ENCODE data around the gene YY1AP1. TPM values are rescaled to one million over a fixed set of nuclear protein-coding genes. Genes with fewer than 3 reads are reported as not detected.
A peak's percentile ranks its signal among the peaks of the same experiment; 100 is the strongest.
"Not testable (repeated sequence)": the region's sequence is repeated elsewhere in the genome, so short reads cannot be mapped to it uniquely, and the experiment has no call there.

The YY1AP1 gene
- polyA plus RNA-seq, 3 donors, result 14.0 to 93.4 (median 24.3) TPM

DNA sequence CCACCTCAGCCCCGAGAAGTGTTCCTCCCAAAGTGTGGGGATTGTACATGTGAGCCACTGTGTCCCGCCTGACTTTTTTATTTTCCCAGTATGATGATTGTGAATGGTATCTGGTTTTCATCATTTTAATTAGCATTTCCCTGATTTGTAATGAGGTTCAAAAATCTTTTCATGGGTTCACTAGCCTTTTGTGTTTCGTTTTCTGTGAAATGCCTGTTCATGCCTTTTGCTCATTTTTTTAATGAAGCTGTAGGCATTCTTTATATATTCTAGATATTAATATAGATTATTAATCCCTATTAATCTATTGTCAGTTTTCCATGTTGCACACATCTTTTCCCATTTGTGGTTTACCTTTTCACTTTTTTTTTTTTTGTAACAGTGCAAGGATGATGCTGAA, 20.8 kb upstream of the YY1AP1 start:
- Mint-ChIP-seq H3K27ac (peak overlapping the region in 2 of 7 donors; percentile 24 to 42), H3K4me1 (peaks cover 8% of the 10 kb centered on the region), H3K9me3 (peaks cover 0 to 7% (median 0%) of the 10 kb centered on the region in 7 donors), H3K36me3 (peaks cover 22 to 35% of the 10 kb centered on the region in 2 donors), H3K27me3 (ENCODE audit: low read depth in 3 of 3) (no peaks in the 10 kb centered on the region), H3K4me3 (no peak overlapping the region)
- no peaks in the 10 kb centered on the region for H3K9me3 ChIP-seq (replicated peaks in 1 of 2; ENCODE audit: control insufficient read depth in 1 of 2, insufficient read depth in 1 of 2, low read length in 2 of 2)
- H3K9ac ChIP-seq (ENCODE audit: insufficient read depth, low read length, poor library complexity, severe bottlenecking), result no peak overlapping the region
- H3K4me2 ChIP-seq (replicated peaks; ENCODE audit: extremely low read depth, low read length, poor library complexity, severe bottlenecking), result no peak overlapping the region
- no peaks in the 10 kb centered on the region for H3K27me3 ChIP-seq (ENCODE audit: control insufficient read depth in 2 of 2, insufficient read depth in 2 of 2, low read length in 2 of 2)
- no peak for DNase-seq
- H3K36me3 ChIP-seq (replicated peaks in 1 of 2; ENCODE audit: control insufficient read depth in 1 of 2, insufficient read depth in 2 of 2, low read length in 2 of 2), result peaks cover 18 to 38% of the 10 kb centered on the region in 2 donors
- no peak overlapping the region for H2AFZ ChIP-seq (ENCODE audit: insufficient read depth, low read depth, low read length, poor library complexity, severe bottlenecking)
- peaks cover 43% of the 10 kb centered on the region for H3K79me2 ChIP-seq (ENCODE audit: insufficient read depth, low read length)
- peaks cover 11% of the 10 kb centered on the region for H4K20me1 ChIP-seq (ENCODE audit: insufficient read depth, low read length)
- no peaks in the 10 kb centered on the region for H3K4me1 ChIP-seq (ENCODE audit: control insufficient read depth in 1 of 2, insufficient read depth in 2 of 2, low read length in 2 of 2)
- no peak overlapping the region for H3K27ac ChIP-seq (ENCODE audit: low read depth in 1 of 2, low read length in 2 of 2)
- H3K4me3 ChIP-seq (replicated peaks in 1 of 3; ENCODE audit: low read depth in 2 of 3, low read length in 3 of 3), result no peak overlapping the region
- intact Hi-C loops (cut with micrococcal nuclease), result no loop called here
- TF ChIP-seq, protein P1, sequence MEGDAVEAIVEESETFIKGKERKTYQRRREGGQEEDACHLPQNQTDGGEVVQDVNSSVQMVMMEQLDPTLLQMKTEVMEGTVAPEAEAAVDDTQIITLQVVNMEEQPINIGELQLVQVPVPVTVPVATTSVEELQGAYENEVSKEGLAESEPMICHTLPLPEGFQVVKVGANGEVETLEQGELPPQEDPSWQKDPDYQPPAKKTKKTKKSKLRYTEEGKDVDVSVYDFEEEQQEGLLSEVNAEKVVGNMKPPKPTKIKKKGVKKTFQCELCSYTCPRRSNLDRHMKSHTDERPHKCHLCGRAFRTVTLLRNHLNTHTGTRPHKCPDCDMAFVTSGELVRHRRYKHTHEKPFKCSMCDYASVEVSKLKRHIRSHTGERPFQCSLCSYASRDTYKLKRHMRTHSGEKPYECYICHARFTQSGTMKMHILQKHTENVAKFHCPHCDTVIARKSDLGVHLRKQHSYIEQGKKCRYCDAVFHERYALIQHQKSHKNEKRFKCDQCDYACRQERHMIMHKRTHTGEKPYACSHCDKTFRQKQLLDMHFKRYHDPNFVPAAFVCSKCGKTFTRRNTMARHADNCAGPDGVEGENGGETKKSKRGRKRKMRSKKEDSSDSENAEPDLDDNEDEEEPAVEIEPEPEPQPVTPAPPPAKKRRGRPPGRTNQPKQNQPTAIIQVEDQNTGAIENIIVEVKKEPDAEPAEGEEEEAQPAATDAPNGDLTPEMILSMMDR (IDR thresholded peaks at IDR 0.05), result no peak
- no CpG with 5 or more reads among the region's 3 CpGs for WGBS (ENCODE audit: insufficient coverage)

DNA sequence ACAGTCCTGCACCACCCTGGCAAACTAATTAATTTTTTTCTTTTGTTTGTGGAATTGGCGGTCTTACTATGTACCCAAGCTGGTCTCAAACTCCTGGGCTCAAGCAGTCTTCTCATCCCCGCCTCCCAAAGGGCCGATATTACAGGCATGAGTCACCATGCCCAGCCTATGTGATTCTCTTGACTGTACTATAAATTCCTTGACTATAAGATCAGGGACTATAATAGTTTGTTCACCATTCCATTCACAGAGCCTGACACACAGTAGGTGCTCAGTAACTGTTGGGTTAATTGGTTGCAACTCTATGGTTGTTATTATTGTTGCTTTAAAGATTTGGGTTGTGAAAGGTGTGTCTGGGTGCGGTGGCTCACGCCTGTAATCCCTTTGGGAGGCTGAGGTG, 17.6 kb upstream of the YY1AP1 start:
- intact Hi-C loops (cut with micrococcal nuclease), result no loop called here

DNA sequence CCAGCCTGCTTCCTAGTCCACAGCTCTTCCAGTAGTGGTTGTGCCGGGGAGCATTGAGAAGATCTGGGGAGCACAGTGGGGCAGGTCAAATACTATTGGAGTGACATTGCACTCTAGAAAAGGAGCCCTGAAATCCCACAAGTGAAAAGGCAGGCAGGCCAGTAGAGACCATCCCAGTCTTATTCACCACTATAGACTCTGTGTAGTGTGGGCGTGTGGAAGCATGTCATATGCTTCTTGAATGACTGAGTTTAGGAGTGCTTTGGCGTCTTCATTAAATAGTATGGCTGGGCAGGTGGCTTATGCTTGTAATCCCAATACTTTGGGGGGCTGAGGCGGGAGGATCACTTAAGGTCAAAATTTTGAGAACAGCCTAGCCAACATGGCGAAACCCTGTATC, 15.8 kb upstream of the YY1AP1 start:
- H3K27ac Mint-ChIP-seq; H3K4me1 Mint-ChIP-seq; H3K4me3 Mint-ChIP-seq; H3K9me3 ChIP-seq (replicated peaks in 1 of 2; ENCODE audit: control insufficient read depth in 1 of 2, insufficient read depth in 1 of 2, low read length in 2 of 2); H3K9ac ChIP-seq (ENCODE audit: insufficient read depth, low read length, poor library complexity, severe bottlenecking); intact Hi-C loops (cut with micrococcal nuclease); DNase-seq; H3K4me1 ChIP-seq (ENCODE audit: control insufficient read depth in 1 of 2, insufficient read depth in 2 of 2, low read length in 2 of 2); H3K36me3 ChIP-seq (replicated peaks in 1 of 2; ENCODE audit: control insufficient read depth in 1 of 2, insufficient read depth in 2 of 2, low read length in 2 of 2); H3K4me2 ChIP-seq (replicated peaks; ENCODE audit: extremely low read depth, low read length, poor library complexity, severe bottlenecking); H3K27ac ChIP-seq (ENCODE audit: low read depth in 1 of 2, low read length in 2 of 2); H3K27me3 Mint-ChIP-seq (ENCODE audit: low read depth in 3 of 3); H3K27me3 ChIP-seq (ENCODE audit: control insufficient read depth in 2 of 2, insufficient read depth in 2 of 2, low read length in 2 of 2); H3K4me3 ChIP-seq (replicated peaks in 1 of 3; ENCODE audit: low read depth in 2 of 3, low read length in 3 of 3); H3K9me3 Mint-ChIP-seq; H2AFZ ChIP-seq (ENCODE audit: insufficient read depth, low read depth, low read length, poor library complexity, severe bottlenecking): not testable (repeated sequence)
- peaks cover 70% of the 10 kb centered on the region for H3K79me2 ChIP-seq (ENCODE audit: insufficient read depth, low read length)
- peaks cover 23% of the 10 kb centered on the region for H4K20me1 ChIP-seq (ENCODE audit: insufficient read depth, low read length)
- H3K36me3 Mint-ChIP-seq, result peaks cover 2 to 11% of the 10 kb centered on the region in 2 donors
- no CpG with 5 or more reads among the region's 5 CpGs for WGBS (ENCODE audit: insufficient coverage)

More for the DNA sequence above, 17.6 kb upstream of the YY1AP1 start:
- H3K4me3 Mint-ChIP-seq, result no peak overlapping the region
- H3K27ac Mint-ChIP-seq, result no peak overlapping the region
- WGBS (ENCODE audit: insufficient coverage), result 94% methylated on average over 2 of the region's 5 CpGs
- Histone ChIP-seq H2AFZ (ENCODE audit: insufficient read depth, low read depth, low read length, poor library complexity, severe bottlenecking) (no peak overlapping the region), H3K9ac (ENCODE audit: insufficient read depth, low read length, poor library complexity, severe bottlenecking) (no peak overlapping the region), H3K36me3 (replicated peaks in 1 of 2; ENCODE audit: control insufficient read depth in 1 of 2, insufficient read depth in 2 of 2, low read length in 2 of 2) (peaks cover 5 to 13% of the 10 kb centered on the region in 2 donors), H3K9me3 (replicated peaks in 1 of 2; ENCODE audit: control insufficient read depth in 1 of 2, insufficient read depth in 1 of 2, low read length in 2 of 2) (no peaks in the 10 kb centered on the region), H3K27me3 (ENCODE audit: control insufficient read depth in 2 of 2, insufficient read depth in 2 of 2, low read length in 2 of 2) (no peaks in the 10 kb centered on the region), H4K20me1 (ENCODE audit: insufficient read depth, low read length) (peaks cover 19% of the 10 kb centered on the region), H3K4me1 (ENCODE audit: control insufficient read depth in 1 of 2, insufficient read depth in 2 of 2, low read length in 2 of 2) (peaks cover 0 to 4% of the 10 kb centered on the region in 2 donors), H3K4me3 (replicated peaks in 1 of 3; ENCODE audit: low read depth in 2 of 3, low read length in 3 of 3) (no peak overlapping the region), H3K79me2 (ENCODE audit: insufficient read depth, low read length) (peaks cover 63% of the 10 kb centered on the region), H3K4me2 (replicated peaks; ENCODE audit: extremely low read depth, low read length, poor library complexity, severe bottlenecking) (no peak overlapping the region), H3K27ac (ENCODE audit: low read depth in 1 of 2, low read length in 2 of 2) (no peak overlapping the region)
- H3K4me1 Mint-ChIP-seq, result peaks cover 6% of the 10 kb centered on the region
- H3K36me3 Mint-ChIP-seq, result peaks cover 6 to 13% of the 10 kb centered on the region in 2 donors
- H3K9me3 Mint-ChIP-seq, result peaks cover 0 to 7% (median 0%) of the 10 kb centered on the region in 7 donors
- no peak for DNase-seq
- peaks cover 0 to 2% (median 0%) of the 10 kb centered on the region in 3 donors for H3K27me3 Mint-ChIP-seq (ENCODE audit: low read depth in 3 of 3)
- TF ChIP-seq, protein P1 (IDR thresholded peaks at IDR 0.05), result no peak

Data from CD14-positive monocyte (primary cell).